GM12878 (cell line): ENCODE data around the gene CARMIL3. TPM values are rescaled to one million over a fixed set of nuclear protein-coding genes. Genes with fewer than 3 reads are reported as not detected.
A peak's percentile ranks its signal among the peaks of the same experiment; 100 is the strongest.

Experiments
- ATAC-seq: fragments of 200-7000 bp; cut with Tn5 transposase; 3 replicates; pipeline ENCODE4 v1.9.1; 2020; ENCODE audit warnings: mild to moderate bottlenecking, moderate library complexity
- BruUV-seq: library from RNA; stranded (reverse); fragments of 400-500 nt; replicated peaks from 2 replicates; lab custom pipeline; 2021; lab: Mats Ljungman, UMichigan
- CTCF ChIA-PET: fragments of 300-600 bp; sonication (Branson Sonifier 250); formaldehyde crosslinking; extraction: SDS; loops from one replicate; lab custom pipeline; 2021; ENCODE audit warnings: inconsistent platforms; lab: Yijun Ruan, JAX
- POLR2A ChIA-PET: fragments of 350-600 bp; formaldehyde crosslinking; extraction: SDS; loops from one replicate; lab custom pipeline; 2021; ENCODE audit warnings: inconsistent platforms; lab: Charles Lee
- RAD21 ChIA-PET: fragments of 300-600 bp; sonication (Branson Sonifier 250); formaldehyde crosslinking; loops from one replicate; lab custom pipeline; 2023; ENCODE audit warnings: antibody characterized with exemption; ENCODE audit not compliant: unreplicated experiment; lab: Charles Lee
- SMC1A ChIA-PET: fragments of 300-600 bp; sonication (Branson Sonifier 250); formaldehyde crosslinking; loops from one replicate; lab custom pipeline; 2023; ENCODE audit not compliant: unreplicated experiment, uncharacterized antibody; lab: Charles Lee
- DNase-seq: peaks from one replicate; pipeline ENCODE4 v3.0.0-alpha.2; 2011; ENCODE audit warnings: low read depth, low spot score
- FAIRE-seq: peaks from 3 replicates; lab custom pipeline; 2011; peaks lifted over from hg19 to GRCh38; lab: Jason Lieb, UNC
- H2AFZ ChIP-seq: 2 replicates; pipeline ENCODE4 v1.6.0; 2011; ENCODE audit warnings: low read depth, low read length, control low read depth; ENCODE audit not compliant: control insufficient read depth
- H3K27ac ChIP-seq: 2 replicates; pipeline ENCODE4 v1.5.1; 2011; ENCODE audit warnings: control low read depth; ENCODE audit not compliant: control insufficient read depth, insufficient read depth
- H3K27me3 ChIP-seq, 2 experiments: replicated peaks in 1 of 2; 2 replicates each; pipeline versions ENCODE4 v1.6.0 to v1.6.1; 2011; ENCODE audit warnings: low read length in 1 of 2; ENCODE audit not compliant: control insufficient read depth in 2 of 2, insufficient read depth in 2 of 2
- H3K36me3 ChIP-seq, 2 experiments: 2 replicates each; pipeline ENCODE4 v1.5.1; 2011; ENCODE audit warnings: low read length in 1 of 2; ENCODE audit not compliant: control insufficient read depth in 2 of 2, insufficient read depth in 2 of 2
- H3K4me1 ChIP-seq: 2 replicates; pipeline ENCODE4 v1.6.1; 2011; ENCODE audit warnings: mild to moderate bottlenecking, low read length, moderate library complexity, mixed read lengths; ENCODE audit not compliant: control insufficient read depth, insufficient read depth
- H3K4me2 ChIP-seq: 2 replicates; pipeline ENCODE4 v1.6.0; 2011; ENCODE audit warnings: control low read depth; ENCODE audit not compliant: control insufficient read depth, insufficient read depth
- H3K4me3 ChIP-seq: fragments of 200-600 bp; sonication (generic); 2 replicates; pipeline ENCODE4 v1.5.1; 2016
- H3K79me2 ChIP-seq: 2 replicates; pipeline ENCODE4 v1.6.0; 2011; ENCODE audit warnings: low read length; ENCODE audit not compliant: control insufficient read depth, insufficient read depth
- H3K9ac ChIP-seq: 2 replicates; pipeline ENCODE4 v1.8.0; 2011; ENCODE audit warnings: low read length, control low read depth, mixed read lengths; ENCODE audit not compliant: control insufficient read depth, insufficient read depth
- H3K9me3 ChIP-seq: replicated peaks from 3 replicates; pipeline ENCODE4 v1.5.1; 2011; ENCODE audit warnings: mild to moderate bottlenecking, low read length; ENCODE audit not compliant: control insufficient read depth, insufficient read depth
- H4K20me1 ChIP-seq: 2 replicates; pipeline ENCODE4 v1.6.0; 2011; ENCODE audit not compliant: control insufficient read depth, insufficient read depth
- ATF7 ChIP-seq: fragments of 450-650 bp; IDR thresholded peaks from 2 replicates; pipeline ENCODE4 v1.6.1; 2016; ENCODE audit warnings: low read depth, mild to moderate bottlenecking
- CHD1 ChIP-seq: IDR thresholded peaks from 2 replicates; pipeline ENCODE4 v1.6.1; 2012; ENCODE audit warnings: low read depth, low read length, improper control_type of control experiment
- E2F4 ChIP-seq: IDR thresholded peaks from 2 replicates; pipeline ENCODE4 v1.6.1; 2012; ENCODE audit warnings: low read depth, low read length, improper control_type of control experiment
- EGR1 ChIP-seq, 2 experiments: IDR thresholded peaks; 1 replicate in 1 of 2; 2 replicates in 1 of 2; pipeline ENCODE4 v1.6.1; 2011 to 2012; ENCODE audit warnings: low read depth in 2 of 2, low read length in 2 of 2, borderline replicate concordance in 1 of 2, mild to moderate bottlenecking in 1 of 2, moderate library complexity in 1 of 2
- IRF3 ChIP-seq: fragments of 450-650 bp; IDR thresholded peaks from 2 replicates; pipeline ENCODE4 v1.6.1; 2014; ENCODE audit warnings: mild to moderate bottlenecking
- JUNB ChIP-seq: IDR thresholded peaks from 2 replicates; pipeline ENCODE4 v1.6.1; 2016; ENCODE audit warnings: antibody characterized with exemption, mild to moderate bottlenecking
- LARP7 ChIP-seq: fragments of 450-650 bp; IDR thresholded peaks from 2 replicates; pipeline ENCODE4 v1.6.1; 2017; ENCODE audit warnings: mild to moderate bottlenecking
- RELA ChIP-seq: fragments of 450-650 bp; IDR thresholded peaks from 2 replicates; pipeline ENCODE4 v1.8.0; 2014; ENCODE audit warnings: borderline replicate concordance; ENCODE audit not compliant: partially characterized antibody
- SMAD1 ChIP-seq: fragments of 450-650 bp; IDR thresholded peaks from 2 replicates; pipeline ENCODE4 v1.6.1; 2018; ENCODE audit warnings: mild to moderate bottlenecking, low read depth; ENCODE audit not compliant: partially characterized antibody
- ZBED1 ChIP-seq: IDR thresholded peaks from 2 replicates; pipeline ENCODE4 v1.6.1; 2016; ENCODE audit warnings: borderline replicate concordance
- WGBS: methylation state at CpG from one replicate; pipeline ENCODE4 v1.1.6; 2016; ENCODE audit warnings: low lambda C conversion rate; ENCODE audit not compliant: insufficient replicate concordance, insufficient coverage; ENCODE audit errors: missing lambda C conversion rate; 5-methylcytosine and 5-hydroxymethylcytosine counted together
- in situ Hi-C: fragments of 300-500 bp; cut with MboI; formaldehyde crosslinking; loops from 9 replicates; pipeline ENCODE4 v1.14.3; 2018; ENCODE audit warnings: mixed read lengths
- intact Hi-C: fragments of 100-400 bp; cut with micrococcal nuclease; formaldehyde crosslinking; loops from one replicate; pipeline ENCODE4 v1.14.2; 2022; ENCODE audit not compliant: unreplicated experiment
- polyA plus RNA-seq, 11 experiments: library from polyadenylated mRNA; depleted of rRNA in 4 of 11; unstranded in 6 of 11; stranded (reverse) in 5 of 11; fragments of >200 nt; fragmentation: Nextera tagmentation in 4 of 11; fragmentation: Illumina TruSeq in 1 of 11; extraction: Ambion mirVana in 4 of 11; extraction: Trizol in 1 of 11; gene quantifications; 1 replicate in 1 of 11; 2 replicates in 10 of 11; pipeline versions ENCODE4 v1.2.1 to v1.2.3, GENCODE V29; 2011 to 2016; ENCODE audit warnings: inconsistent platforms in 2 of 11, missing spikeins in 2 of 11, low read depth in 1 of 11
- total RNA-seq, 4 experiments: library from RNA; depleted of rRNA in 3 of 4; stranded (reverse); fragments of >200 nt in 3 of 4; fragmentation: Illumina TruSeq in 1 of 4; extraction: Trizol in 1 of 4; gene quantifications; 2 replicates each; pipeline versions ENCODE4 v1.2.1 to v1.2.3, GENCODE V29; 2013 to 2021

The CARMIL3 gene
- total and polyA plus RNA-seq, 10 of the 15 experiments (the other 5 are each of a cell fraction or from before 2014, with no cell fraction given): 0.09 to 0.32 (median 0.25) TPM; not detected in 3

GRCh38 chr14:24108336-24108874 is 56.6 kb downstream of the CARMIL3 start:
- FAIRE-seq: no peak
- POLR2A ChIA-PET: interaction anchor here (0.5 to 5.8 kb wide), 16 partner anchors 8 to 297 kb away, joined by 3 to 90 read pairs (median 6); partner anchors contain the start of genes EMC9, IRF9, PCK2 and PSME1
- WGBS: 41% methylated on average over 5 of the region's 5 CpGs
- no peak for TF ChIP-seq ATF7
- no peak for TF ChIP-seq RELA
- TF ChIP-seq IRF3: no peak
- TF ChIP-seq E2F4: no peak
- TF ChIP-seq CHD1: no peak
- no peak for TF ChIP-seq EGR1 (IDR thresholded peaks at IDR 0.05; ENCODE audit: borderline replicate concordance in 1 of 2, low read depth in 2 of 2, low read length in 2 of 2)
- no peak for TF ChIP-seq JUNB
- no peak for TF ChIP-seq LARP7
- 0 out of 2 replicates have a peak, but pooled peaks have one; percentile 23 for TF ChIP-seq ZBED1
- TF ChIP-seq SMAD1: peak; percentile 33
- peaks cover 0 to 4% of the 10 kb centered on the region in 2 experiments; a peak in 2 of 4 replicates for H3K36me3 ChIP-seq
- H3K4me3 ChIP-seq: no peak overlapping the region
- peak overlapping the region; percentile 59; the same call in 1 of the 2 replicates for H3K9ac ChIP-seq
- peaks cover 7% of the 10 kb centered on the region for H3K4me1 ChIP-seq
- CTCF ChIA-PET: interaction anchor here (0.6 to 11.3 kb wide), 42 partner anchors 8 to 519 kb away, joined by 3 to 294 read pairs (median 6); partner anchors contain the start of genes CARMIL3, CIDEB, DHRS1 and DHRS4L2
- SMC1A ChIA-PET: interaction anchor here (0.7 to 9.6 kb wide), 33 partner anchors 8 to 477 kb away, joined by 3 to 195 read pairs (median 6); partner anchors contain the start of genes CARMIL3, CIDEB, EMC9 and IRF9
- H3K4me2 ChIP-seq: peak overlapping the region; percentile 46
- H3K9me3 ChIP-seq: no peaks in the 10 kb centered on the region
- peaks cover 2% of the 10 kb centered on the region for H3K79me2 ChIP-seq
- H4K20me1 ChIP-seq: no peaks in the 10 kb centered on the region
- no TSS peak for BruUV-seq
- DNase-seq: no peak
- intact Hi-C loops: loop anchor here (1.0 kb wide), 2 partner anchors 50 to 94 kb away; no protein-coding TSS in a partner anchor
- peak overlapping the region; percentile 69; the same call in 1 of the 2 replicates for H3K27ac ChIP-seq
- peak; percentile 55; the same call in 2 of the 3 replicates for ATAC-seq
- in situ Hi-C loops: loop anchor here (25.0 kb wide), 1 partner anchor 796 kb away; the partner anchor contains the start of genes BCL2L2, PABPN1 and PPP1R3E
- no peaks in the 10 kb centered on the region for H3K27me3 ChIP-seq
- H2AFZ ChIP-seq: peak overlapping the region; percentile 89
- RAD21 ChIA-PET: interaction anchor here (0.5 to 6.9 kb wide), 31 partner anchors 8 to 199 kb away, joined by 3 to 153 read pairs (median 5); partner anchors contain the start of genes CARMIL3, CHMP4A, CIDEB and CPNE6
